HCT116 (cell line): Measurements from ENCODE around the gene STARD8. TPM values are rescaled to one million over a fixed set of nuclear protein-coding genes. Genes with fewer than 3 reads are reported as not detected.

Experiments
- ATAC-seq: fragments of 200-7000 bp; cut with Tn5 transposase; 2 replicates; pipeline ENCODE4 v1.9.1; 2020; ENCODE audit warnings: mild to moderate bottlenecking, moderate library complexity
- BruUV-seq: library from RNA; stranded (reverse); fragments of 400-500 nt; replicated peaks from 2 replicates; lab custom pipeline; 2021; lab: Mats Ljungman, UMichigan
- CTCF ChIA-PET: fragments of 300-600 bp; sonication (Branson Sonifier 250); formaldehyde crosslinking; loops from one replicate; lab custom pipeline; 2021; ENCODE audit warnings: antibody characterized with exemption; lab: Charles Lee
- POLR2A ChIA-PET: fragments of 300-600, 350-600 bp; sonication (Branson Sonifier 250); formaldehyde crosslinking; loops from one replicate; lab custom pipeline; 2021; ENCODE audit warnings: antibody characterized with exemption; lab: Charles Lee
- RAD21 ChIA-PET, 2 experiments: fragments of 300-600 bp; sonication (Branson Sonifier 250); formaldehyde crosslinking; loops; one replicate each; lab custom pipeline; 2023; ENCODE audit warnings: low total read pairs in 2 of 2; ENCODE audit not compliant: uncharacterized antibody in 2 of 2, unreplicated experiment in 2 of 2, low non-redundant PET in 1 of 2; lab: Charles Lee
- DNase-seq: peaks from one replicate; pipeline ENCODE4 v3.0.0-alpha.2; 2010; ENCODE audit warnings: low read depth, low spot score
- H2AFZ ChIP-seq: fragments of 200-600 bp; shearing (Covaris generic), sonication (generic); 2 replicates; pipeline ENCODE4 v1.6.1; 2017; ENCODE audit warnings: low read depth, mixed run types, mixed read lengths, antibody characterized with exemption, low read length; ENCODE audit not compliant: poor library complexity, severe bottlenecking
- H3K27ac ChIP-seq: 2 replicates; pipeline ENCODE4 v1.5.1; 2012; ENCODE audit warnings: low read depth, low read length
- H3K27me3 ChIP-seq: fragments of 200-600 bp; sonication (generic); 2 replicates; pipeline ENCODE4 v1.6.1; 2016; ENCODE audit warnings: mixed run types, low read length, mixed read lengths; ENCODE audit not compliant: insufficient read depth
- H3K36me3 ChIP-seq, 2 experiments: fragments of 200-500 bp in 1 of 2; fragments of 200-600 bp in 1 of 2; sonication (Bioruptor generic) in 1 of 2; sonication (generic) in 1 of 2; 2 replicates each; pipeline versions ENCODE4 v1.5.1 to v1.6.1; 2014 to 2016; ENCODE audit warnings: low read length in 2 of 2, inconsistent platforms in 1 of 2, mixed read lengths in 1 of 2, mixed run types in 1 of 2; ENCODE audit not compliant: insufficient read depth in 2 of 2, control insufficient read depth in 1 of 2
- H3K4me1 ChIP-seq, 2 experiments: fragments of 200-600 bp in 1 of 2; sonication (generic) in 1 of 2; 2 replicates each; pipeline versions ENCODE4 v1.5.1 to v1.6.1; 2012 to 2017; ENCODE audit warnings: low read length in 2 of 2, inconsistent platforms in 1 of 2, mild to moderate bottlenecking in 1 of 2, mixed read lengths in 1 of 2, mixed run types in 1 of 2, moderate library complexity in 1 of 2; ENCODE audit not compliant: insufficient read depth in 2 of 2, control insufficient read depth in 1 of 2
- H3K4me2 ChIP-seq: fragments of 200-600 bp; sonication (generic); 2 replicates; pipeline ENCODE4 v1.6.1; 2017; ENCODE audit warnings: mixed run types, low read length, mixed read lengths
- H3K4me3 ChIP-seq, 2 experiments: fragments of 200-600 bp in 1 of 2; sonication (generic) in 1 of 2; replicated peaks in 1 of 2; 2 replicates each; pipeline ENCODE4 v1.5.1; 2011 to 2016; ENCODE audit warnings: low read length in 2 of 2, control low read depth in 1 of 2, low read depth in 1 of 2, mild to moderate bottlenecking in 1 of 2, mixed read lengths in 1 of 2, mixed run types in 1 of 2
- H3K79me2 ChIP-seq: fragments of 200-600 bp; sonication (generic); 2 replicates; pipeline ENCODE4 v1.6.1; 2017; ENCODE audit warnings: mild to moderate bottlenecking, mixed run types, low read length, moderate library complexity, mixed read lengths; ENCODE audit not compliant: insufficient read depth
- H3K9ac ChIP-seq: fragments of 200-600 bp; sonication (generic); 2 replicates; pipeline ENCODE4 v1.6.1; 2016; ENCODE audit warnings: low read length, mixed read lengths
- H3K9me2 ChIP-seq: fragments of 200-600 bp; sonication (generic), shearing (Covaris generic); 2 replicates; pipeline ENCODE4 v1.6.1; 2017; ENCODE audit warnings: mixed run types, mild to moderate bottlenecking, moderate library complexity; ENCODE audit not compliant: insufficient read depth
- H3K9me3 ChIP-seq, 2 experiments: fragments of 200-500 bp in 1 of 2; fragments of 200-600 bp in 1 of 2; sonication (Bioruptor generic) in 1 of 2; sonication (generic) in 1 of 2; 2 replicates each; pipeline ENCODE4 v1.6.1; 2014 to 2017; ENCODE audit warnings: low read length in 2 of 2, mixed read lengths in 2 of 2, inconsistent platforms in 1 of 2, low read depth in 1 of 2, mild to moderate bottlenecking in 1 of 2, mixed run types in 1 of 2, moderate library complexity in 1 of 2; ENCODE audit not compliant: control insufficient read depth in 1 of 2, insufficient read depth in 1 of 2
- H4K20me1 ChIP-seq: fragments of 200-600 bp; sonication (generic), shearing (Covaris generic); 2 replicates; pipeline ENCODE4 v1.6.1; 2017; ENCODE audit warnings: mixed run types, mild to moderate bottlenecking, moderate library complexity; ENCODE audit not compliant: insufficient read depth
- ATF3 ChIP-seq: IDR thresholded peaks from 2 replicates; pipeline ENCODE4 v1.6.1; 2012
- CEBPB ChIP-seq: IDR thresholded peaks from 2 replicates; pipeline ENCODE4 v1.6.1; 2012; ENCODE audit warnings: low read depth
- ELF1 ChIP-seq: IDR thresholded peaks from 2 replicates; pipeline ENCODE4 v1.6.1; 2012; ENCODE audit warnings: low read depth, borderline replicate concordance
- EZH2 ChIP-seq: fragments of 200-600 bp; sonication (generic); IDR thresholded peaks from 2 replicates; pipeline ENCODE4 v1.6.1; 2017; ENCODE audit warnings: antibody characterized with exemption, mixed run types
- EZH2phosphoT487 ChIP-seq: fragments of 200-600 bp; IDR thresholded peaks from 2 replicates; pipeline ENCODE4 v1.6.1; 2018; ENCODE audit warnings: antibody characterized with exemption, borderline replicate concordance
- FOSL1 ChIP-seq: IDR thresholded peaks from 2 replicates; pipeline ENCODE4 v1.6.1; 2012; ENCODE audit warnings: low read depth
- JUND ChIP-seq: IDR thresholded peaks from 2 replicates; pipeline ENCODE4 v1.6.1; 2012
- POLR2AphosphoS5 ChIP-seq: IDR thresholded peaks from 2 replicates; pipeline ENCODE4 v1.6.1; 2011; ENCODE audit warnings: mild to moderate bottlenecking, low read depth, low read length, moderate library complexity
- RAD21 ChIP-seq: IDR thresholded peaks from 2 replicates; pipeline ENCODE4 v1.6.1; 2012; ENCODE audit warnings: low read depth, mild to moderate bottlenecking
- SIN3A ChIP-seq: IDR thresholded peaks from 2 replicates; pipeline ENCODE4 v1.6.1; 2012; ENCODE audit warnings: low read depth
- SRF ChIP-seq: IDR thresholded peaks from 2 replicates; pipeline ENCODE4 v1.6.1; 2012; ENCODE audit warnings: low read depth
- YY1 ChIP-seq: IDR thresholded peaks from 2 replicates; pipeline ENCODE4 v1.6.1; 2011; ENCODE audit warnings: low read length, low read depth, moderate library complexity, mild to moderate bottlenecking; ENCODE audit not compliant: insufficient replicate concordance; ENCODE audit errors: extremely low read depth
- ZFX ChIP-seq: fragments of 450-650 bp; IDR thresholded peaks from 2 replicates; pipeline ENCODE4 v1.6.1; 2017
- ZNF274 ChIP-seq: fragments of 200-500 bp; sonication (Bioruptor generic); IDR thresholded peaks from 2 replicates; pipeline ENCODE4 v1.6.1; 2014; ENCODE audit warnings: mild to moderate bottlenecking, low read depth, low read length, inconsistent platforms
- intact Hi-C: fragments of 100-400 bp; cut with micrococcal nuclease; formaldehyde crosslinking; loops from 2 replicates; pipeline ENCODE4 v1.10.0; 2022
- total RNA-seq: library from RNA; stranded (reverse); gene quantifications from one replicate; pipeline ENCODE4 v1.2.1, GENCODE V29; 2021; ENCODE audit not compliant: unreplicated experiment
- TF ChIP-seq, protein P1 (sequence below): IDR thresholded peaks from 2 replicates; pipeline ENCODE4 v1.6.1; 2011; ENCODE audit warnings: mild to moderate bottlenecking, low read length, moderate library complexity; ENCODE audit not compliant: insufficient replicate concordance; ENCODE audit errors: extremely low read depth
- TF ChIP-seq, protein P2 (sequence below), 3 experiments: fragments of 200-600 bp in 1 of 3; sonication (generic) in 1 of 3; IDR thresholded peaks in 2 of 3; conservative IDR thresholded peaks in 1 of 3; 2 replicates each; pipeline ENCODE4 v1.5.1; 2012 to 2017; ENCODE audit warnings: low read depth in 2 of 3, low read length in 2 of 3, antibody characterized with exemption in 1 of 3, borderline replicate concordance in 1 of 3, control low read depth in 1 of 3, mild to moderate bottlenecking in 1 of 3, mixed read lengths in 1 of 3, mixed run types in 1 of 3, moderate library complexity in 1 of 3; ENCODE audit not compliant: insufficient read depth in 1 of 3

STARD8 gene
- total RNA-seq, 1 experiment from 2014 or later: 5.4 TPM

- Histone ChIP-seq H3K9me2 (no peaks in the 10 kb centered on the region), H3K9ac (no peak overlapping the region), H3K36me3 (no peaks in the 10 kb centered on the region), H2AFZ (no peak overlapping the region), H3K27me3 (no peaks in the 10 kb centered on the region), H3K27ac (no peak overlapping the region), H3K4me1 (no peaks in the 10 kb centered on the region), H3K9me3 (no peaks in the 10 kb centered on the region), H3K4me2 (no peak overlapping the region), H4K20me1 (no peaks in the 10 kb centered on the region), H3K4me3 (no peak overlapping the region), H3K79me2 (no peaks in the 10 kb centered on the region)
- ChIA-PET RAD21 (no interaction called here), POLR2A (no interaction called here), CTCF (no interaction called here)
- ATAC-seq (no peak), DNase-seq (no peak)
- BruUV-seq: no TSS peak
- intact Hi-C loops: no loop called here
- TF ChIP-seq SRF: no peak
These were observed 71.0 kb downstream of the STARD8 start for GRCh38 chrX:68718443-68718820.

DNA sequence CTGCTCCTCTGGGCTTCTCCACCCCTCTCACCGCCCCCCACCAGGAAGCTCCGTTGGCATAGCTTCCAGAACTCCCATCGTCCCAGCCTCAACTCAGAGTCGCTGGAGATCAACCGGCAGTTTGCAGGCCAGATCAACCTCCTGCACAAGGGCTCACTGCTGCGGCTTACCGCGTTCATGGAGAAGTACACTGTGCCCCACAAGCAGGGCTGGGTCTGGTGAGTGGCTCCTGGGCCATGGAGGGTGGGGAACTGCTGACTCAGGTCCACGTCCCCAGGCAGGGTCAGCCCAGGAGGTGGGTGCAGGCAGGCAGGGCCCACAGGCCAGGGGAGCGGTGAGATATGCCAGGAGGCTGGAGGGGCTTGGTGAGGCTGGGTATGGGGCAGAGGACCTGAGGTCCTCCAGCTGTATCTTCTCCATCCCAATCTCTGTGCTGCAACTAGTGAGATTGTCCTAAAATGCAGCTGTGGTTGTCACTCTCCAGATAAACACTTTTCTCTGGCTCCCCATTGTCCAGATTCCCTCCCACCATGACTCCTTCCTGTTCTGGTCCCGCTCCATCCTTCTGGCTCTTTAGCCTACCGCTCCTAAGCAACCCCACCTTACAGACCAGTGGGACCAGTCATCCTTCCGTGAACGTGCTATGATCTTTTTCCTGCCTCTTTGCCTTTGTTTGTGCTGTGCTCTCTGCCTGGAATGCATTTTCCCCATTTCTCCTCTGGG, 71.9 kb downstream of the STARD8 start:
- H3K4me3 ChIP-seq: no peak overlapping the region
- intact Hi-C loops: no loop called here
- H2AFZ ChIP-seq: no peak overlapping the region
- ChIA-PET POLR2A (no interaction called here), RAD21 (no interaction called here), CTCF (no interaction called here)
- no peaks in the 10 kb centered on the region for H3K9me3 ChIP-seq
- H3K27me3 ChIP-seq: no peaks in the 10 kb centered on the region
- no peaks in the 10 kb centered on the region for H4K20me1 ChIP-seq
- TF ChIP-seq ZNF274 (no peak), ATF3 (no peak), SRF (no peak), CEBPB (no peak), RAD21 (no peak), ELF1 (no peak), FOSL1 (no peak), ZFX (no peak), POLR2AphosphoS5 (no peak), SIN3A (no peak), EZH2 (no peak), JUND (no peak), YY1 (no peak), EZH2phosphoT487 (no peak)
- TF ChIP-seq, protein P1, sequence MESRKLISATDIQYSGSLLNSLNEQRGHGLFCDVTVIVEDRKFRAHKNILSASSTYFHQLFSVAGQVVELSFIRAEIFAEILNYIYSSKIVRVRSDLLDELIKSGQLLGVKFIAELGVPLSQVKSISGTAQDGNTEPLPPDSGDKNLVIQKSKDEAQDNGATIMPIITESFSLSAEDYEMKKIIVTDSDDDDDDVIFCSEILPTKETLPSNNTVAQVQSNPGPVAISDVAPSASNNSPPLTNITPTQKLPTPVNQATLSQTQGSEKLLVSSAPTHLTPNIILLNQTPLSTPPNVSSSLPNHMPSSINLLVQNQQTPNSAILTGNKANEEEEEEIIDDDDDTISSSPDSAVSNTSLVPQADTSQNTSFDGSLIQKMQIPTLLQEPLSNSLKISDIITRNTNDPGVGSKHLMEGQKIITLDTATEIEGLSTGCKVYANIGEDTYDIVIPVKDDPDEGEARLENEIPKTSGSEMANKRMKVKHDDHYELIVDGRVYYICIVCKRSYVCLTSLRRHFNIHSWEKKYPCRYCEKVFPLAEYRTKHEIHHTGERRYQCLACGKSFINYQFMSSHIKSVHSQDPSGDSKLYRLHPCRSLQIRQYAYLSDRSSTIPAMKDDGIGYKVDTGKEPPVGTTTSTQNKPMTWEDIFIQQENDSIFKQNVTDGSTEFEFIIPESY: no peak
- TF ChIP-seq, protein P2, sequence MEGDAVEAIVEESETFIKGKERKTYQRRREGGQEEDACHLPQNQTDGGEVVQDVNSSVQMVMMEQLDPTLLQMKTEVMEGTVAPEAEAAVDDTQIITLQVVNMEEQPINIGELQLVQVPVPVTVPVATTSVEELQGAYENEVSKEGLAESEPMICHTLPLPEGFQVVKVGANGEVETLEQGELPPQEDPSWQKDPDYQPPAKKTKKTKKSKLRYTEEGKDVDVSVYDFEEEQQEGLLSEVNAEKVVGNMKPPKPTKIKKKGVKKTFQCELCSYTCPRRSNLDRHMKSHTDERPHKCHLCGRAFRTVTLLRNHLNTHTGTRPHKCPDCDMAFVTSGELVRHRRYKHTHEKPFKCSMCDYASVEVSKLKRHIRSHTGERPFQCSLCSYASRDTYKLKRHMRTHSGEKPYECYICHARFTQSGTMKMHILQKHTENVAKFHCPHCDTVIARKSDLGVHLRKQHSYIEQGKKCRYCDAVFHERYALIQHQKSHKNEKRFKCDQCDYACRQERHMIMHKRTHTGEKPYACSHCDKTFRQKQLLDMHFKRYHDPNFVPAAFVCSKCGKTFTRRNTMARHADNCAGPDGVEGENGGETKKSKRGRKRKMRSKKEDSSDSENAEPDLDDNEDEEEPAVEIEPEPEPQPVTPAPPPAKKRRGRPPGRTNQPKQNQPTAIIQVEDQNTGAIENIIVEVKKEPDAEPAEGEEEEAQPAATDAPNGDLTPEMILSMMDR (IDR thresholded peaks at IDR 0.05 in 2 of 3, conservative IDR thresholded peaks at IDR 0.05 in 1 of 3; ENCODE audit: borderline replicate concordance in 1 of 3, insufficient read depth in 1 of 3, low read depth in 2 of 3, low read length in 2 of 3): no peak
- no peak for ATAC-seq
- no TSS peak for BruUV-seq
- H3K4me1 ChIP-seq: no peaks in the 10 kb centered on the region
- no peak for DNase-seq
- no peak overlapping the region for H3K4me2 ChIP-seq
- no peaks in the 10 kb centered on the region for H3K79me2 ChIP-seq
- H3K9me2 ChIP-seq: no peaks in the 10 kb centered on the region
- H3K27ac ChIP-seq: no peak overlapping the region
- H3K36me3 ChIP-seq: no peaks in the 10 kb centered on the region
- no peak overlapping the region for H3K9ac ChIP-seq
